Sciatic nerve (tissue), 2 donors: ENCODE data around the gene ASB18. TPM values are rescaled to one million over a fixed set of nuclear protein-coding genes. Genes with fewer than 3 reads are reported as not detected.

Experiments
- ATAC-seq: fragments of 200-7000 bp; cut with Tn5 transposase; one replicate; pipeline ENCODE4 v1.9.1; 2020; ENCODE audit warnings: mild to moderate bottlenecking, moderate library complexity
- DNase-seq: peaks from one replicate; pipeline ENCODE4 v3.0.0-alpha.2; 2020; ENCODE audit warnings: low spot score
- intact Hi-C: fragments of 100-400 bp; cut with DNase I; formaldehyde crosslinking; loops from one replicate; pipeline ENCODE4 v1.14.2; 2022
- total RNA-seq: library from RNA; stranded (reverse); fragmentation: NEBNext Ultra II Directional; extraction: Animal tissue kit (Norgen Biotek cat#: 25700); gene quantifications from one replicate; pipeline ENCODE4 v1.2.1, GENCODE V29; 2021
- donor health status: DM: no; HTN: no; CAD: no.
- donor health status: DM: no; HTN: no; CAD: no.

The ASB18 gene, protein sequence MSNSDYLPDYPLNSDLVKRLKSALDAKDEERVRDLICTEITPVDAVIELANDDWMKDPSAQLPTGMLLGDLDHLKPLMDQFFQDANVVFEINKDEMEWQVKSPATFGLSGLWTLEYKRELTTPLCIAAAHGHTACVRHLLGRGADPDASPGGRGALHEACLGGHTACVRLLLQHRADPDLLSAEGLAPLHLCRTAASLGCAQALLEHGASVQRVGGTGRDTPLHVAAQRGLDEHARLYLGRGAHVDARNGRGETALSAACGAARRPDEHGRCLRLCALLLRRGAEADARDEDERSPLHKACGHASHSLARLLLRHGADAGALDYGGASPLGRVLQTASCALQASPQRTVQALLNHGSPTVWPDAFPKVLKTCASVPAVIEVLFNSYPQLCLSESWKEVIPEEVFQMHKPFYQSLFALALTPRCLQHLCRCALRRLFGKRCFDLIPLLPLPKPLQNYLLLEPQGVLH
- total RNA-seq: not detected

GRCh38 chr2:236264256-236264655, at the start of gene ASB18:
ASB18 (minus strand) TSS chr2:236264406; CDS start chr2:236264345, 61 bp downstream.
- ATAC-seq (no peak), DNase-seq (no peak)
- intact Hi-C loops: no loop called here

DNA sequence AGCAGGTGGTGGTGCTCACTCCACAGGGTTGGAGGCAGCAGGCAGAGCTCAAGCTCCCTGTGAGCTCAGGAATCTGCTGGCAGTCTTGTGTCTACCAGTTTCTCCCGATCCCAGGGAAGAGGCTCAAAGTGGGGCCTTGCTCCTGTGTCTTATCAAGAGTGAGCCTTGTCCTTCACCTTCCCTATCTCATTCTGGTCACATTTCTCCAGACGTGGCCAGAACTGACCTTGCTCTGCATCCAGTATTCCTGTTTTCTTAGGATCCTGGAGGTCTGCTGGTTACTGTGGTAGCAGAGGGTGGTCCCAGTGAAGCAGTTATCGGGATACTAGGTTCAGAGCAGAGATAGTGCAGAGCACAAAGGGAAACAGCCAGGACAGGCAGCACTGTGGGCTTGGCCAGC, 47.1 kb upstream of the ASB18 start:
- intact Hi-C loops: no loop called here
- ATAC-seq (no peak), DNase-seq (no peak)

GRCh38 chr2:236309669-236310029, 45.4 kb upstream of the ASB18 start:
- ATAC-seq (no peak), DNase-seq (no peak)
- intact Hi-C loops: no loop called here

- no peak for DNase-seq
- intact Hi-C loops: no loop called here
- no peak for ATAC-seq
These were observed 44.9 kb upstream of the ASB18 start for GRCh38 chr2:236308855-236309668.

DNA sequence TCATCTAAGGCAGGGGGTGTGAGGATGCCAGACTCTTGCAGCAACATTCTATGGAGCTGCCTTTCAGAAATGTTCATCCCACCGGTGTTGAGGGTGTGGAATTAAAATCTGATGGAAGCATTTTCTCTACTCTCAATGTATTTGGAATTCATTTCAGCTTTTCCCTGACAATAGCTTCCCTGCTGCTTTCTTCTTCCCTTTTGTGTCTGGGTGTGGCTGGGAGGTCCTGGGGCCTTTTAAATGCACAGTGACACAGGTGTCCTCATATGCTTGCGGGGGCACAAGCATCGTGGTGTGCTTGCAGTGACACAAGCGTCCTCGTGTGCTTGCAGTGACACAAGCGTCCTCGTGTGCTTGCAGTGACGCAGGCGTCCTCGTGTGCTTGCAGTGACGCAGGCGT, 43.4 kb upstream of the ASB18 start:
- ATAC-seq: no peak

GRCh38 chr2:236306825-236307540, 42.8 kb upstream of the ASB18 start:
- DNase-seq: no peak
- ATAC-seq: no peak
- intact Hi-C loops: no loop called here

More for the DNA sequence above, 43.4 kb upstream of the ASB18 start:
- DNase-seq: no peak
- intact Hi-C loops: no loop called here

DNA sequence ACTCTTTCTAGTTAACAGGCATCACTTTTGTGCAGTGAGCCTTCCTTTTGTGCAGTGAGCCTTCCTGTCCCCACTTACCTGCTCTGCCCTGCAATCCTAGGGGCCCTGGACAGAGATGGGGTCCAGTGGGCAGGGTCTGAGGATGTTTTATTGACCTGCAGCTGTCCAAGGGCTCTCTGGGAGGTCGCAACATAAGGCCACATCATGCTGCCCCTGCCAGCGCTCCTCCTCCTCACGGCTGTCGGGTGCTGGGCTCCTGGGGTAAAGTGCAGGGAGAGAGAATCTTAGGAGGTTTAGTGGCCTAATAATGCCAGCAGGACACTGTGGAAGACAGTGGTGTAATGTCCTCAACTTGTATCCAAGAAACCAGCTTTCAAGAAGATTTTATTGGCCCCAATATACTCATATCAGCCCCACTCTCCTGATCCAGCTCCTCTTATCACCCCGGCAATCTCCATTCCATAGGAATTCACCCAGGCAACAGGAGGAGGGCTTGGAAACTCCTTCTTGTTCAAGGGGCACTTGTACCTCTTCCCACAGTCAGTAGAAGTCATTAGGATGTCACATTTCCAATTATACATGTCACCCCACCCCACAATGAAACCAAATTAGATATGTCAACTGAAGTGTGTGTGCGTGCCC, 41.9 kb upstream of the ASB18 start:
- no peak for DNase-seq
- no peak for ATAC-seq
- intact Hi-C loops: no loop called here

DNA sequence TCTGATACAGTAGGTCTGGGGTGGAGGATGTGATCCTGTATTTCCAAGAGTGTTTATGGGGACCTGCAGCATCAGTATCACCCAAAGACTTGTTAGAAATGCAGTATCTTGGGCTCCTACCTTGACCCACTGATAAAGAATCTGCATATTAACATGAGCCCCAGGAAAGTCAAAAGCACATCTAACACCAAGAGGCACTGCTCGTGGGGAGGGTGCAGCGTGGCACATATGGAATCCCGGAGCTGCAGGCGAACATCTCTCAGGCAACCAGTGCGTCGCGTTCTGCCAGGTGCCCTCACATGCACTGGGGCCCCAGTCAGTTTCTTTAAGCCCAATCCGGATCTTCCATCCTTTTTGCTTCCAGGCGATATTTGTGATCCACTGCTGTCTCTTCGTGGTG, 41.3 kb upstream of the ASB18 start:
- no peak for DNase-seq
- intact Hi-C loops: no loop called here
- ATAC-seq: no peak

- no peak for ATAC-seq
- intact Hi-C loops: no loop called here
- no peak for DNase-seq
These were observed 39.7 kb upstream of the ASB18 start for GRCh38 chr2:236303935-236304334.

GRCh38 chr2:236302555-236302954, 38.3 kb upstream of the ASB18 start:
- intact Hi-C loops: no loop called here
- ATAC-seq: no peak
- no peak for DNase-seq

DNA sequence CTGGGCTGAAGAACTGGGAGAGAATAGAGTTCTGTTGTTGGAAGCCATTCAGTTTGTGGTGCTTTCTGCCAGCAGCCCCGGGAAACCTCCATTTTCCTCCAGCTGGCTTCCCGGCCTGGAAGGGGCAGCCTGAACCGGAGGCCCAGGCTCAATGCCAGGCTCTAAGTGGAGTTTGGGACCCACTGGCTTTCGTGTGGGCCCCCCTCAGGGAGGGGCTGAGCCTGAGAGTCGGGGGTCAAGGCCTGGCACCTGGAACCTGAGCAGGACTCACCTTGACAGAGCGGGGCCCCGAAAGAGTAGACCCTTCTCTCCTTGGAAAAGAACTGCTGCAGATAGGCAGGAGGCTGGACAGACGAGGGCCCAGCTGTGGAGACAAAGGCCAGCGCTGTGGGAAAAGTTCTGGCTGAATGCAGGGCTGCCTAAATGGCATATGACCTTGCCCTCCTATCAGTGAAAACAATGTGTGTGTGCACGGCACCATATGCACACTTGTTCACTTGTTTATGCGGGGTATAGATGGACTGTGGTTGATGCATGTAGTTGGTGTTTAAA, 34.8 kb upstream of the ASB18 start:
- ATAC-seq (no peak), DNase-seq (no peak)
- intact Hi-C loops: no loop called here

DNA sequence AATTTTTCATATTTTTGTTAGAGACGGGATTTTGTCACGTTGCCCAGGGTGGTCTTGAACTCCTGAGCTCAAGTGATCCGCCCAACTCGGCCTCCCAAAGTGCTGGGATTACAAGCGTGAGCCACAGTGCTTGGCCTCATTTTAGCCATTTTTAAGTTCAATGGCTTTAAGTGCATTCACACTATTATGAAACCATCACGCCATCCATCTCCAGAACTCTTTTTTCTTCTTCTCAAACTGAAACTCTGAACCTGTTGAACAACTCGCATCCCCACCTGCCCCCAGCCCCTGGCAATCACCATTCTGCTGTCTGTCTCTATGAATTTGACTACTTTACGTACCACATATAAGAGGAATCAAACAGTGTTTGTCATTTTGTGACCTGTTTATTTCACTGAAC, 31.3 kb upstream of the ASB18 start:
- DNase-seq (no peak), ATAC-seq (no peak)
- intact Hi-C loops: no loop called here

- ATAC-seq: no peak
- no peak for DNase-seq
- intact Hi-C loops: no loop called here
These were observed 30.4 kb upstream of the ASB18 start for GRCh38 chr2:236294647-236295046.

GRCh38 chr2:236293241-236293810, 29.1 kb upstream of the ASB18 start:
- DNase-seq (no peak), ATAC-seq (no peak)
- intact Hi-C loops: no loop called here

DNA sequence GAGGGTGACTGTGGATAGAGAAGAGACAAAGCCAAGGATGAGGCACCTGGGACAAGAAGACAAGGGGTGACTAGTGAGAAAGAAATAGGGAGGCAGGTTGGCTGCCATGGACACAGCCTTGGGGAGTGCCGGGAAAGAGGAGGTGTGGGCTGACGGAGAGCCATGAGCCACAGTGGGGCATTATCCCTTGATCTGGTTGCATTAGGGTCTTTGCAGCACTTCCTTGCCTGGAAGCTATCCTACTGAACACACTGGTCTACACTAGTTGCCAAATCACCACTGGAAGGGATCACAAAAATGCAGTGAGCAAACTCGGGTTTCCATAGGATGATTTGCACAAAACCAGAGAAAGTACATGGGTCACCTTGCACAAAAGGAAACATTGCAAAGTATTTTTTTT, 27.7 kb upstream of the ASB18 start:
- intact Hi-C loops: no loop called here
- no peak for DNase-seq

DNA sequence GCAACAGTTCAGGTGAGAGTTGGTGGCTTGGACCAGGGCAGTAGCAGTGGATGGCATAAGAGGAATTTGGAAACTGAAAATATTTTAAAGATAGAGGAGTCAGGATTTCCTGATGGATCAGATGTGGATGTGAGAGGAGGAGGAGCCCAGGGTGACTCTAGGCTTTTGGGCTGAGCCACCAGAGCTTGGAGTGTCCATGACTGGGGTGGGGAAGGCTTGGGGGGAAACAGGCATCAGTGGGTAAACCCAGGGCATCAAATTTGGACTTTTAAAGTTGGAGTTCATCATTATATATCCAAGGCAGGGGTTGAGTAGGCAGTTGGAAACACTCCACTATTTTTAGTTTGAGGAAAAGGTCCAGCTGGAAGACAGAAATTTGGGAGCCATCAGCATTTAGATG, 27.3 kb upstream of the ASB18 start:
- DNase-seq (no peak), ATAC-seq (no peak)
- intact Hi-C loops: no loop called here

More for the DNA sequence above, 27.7 kb upstream of the ASB18 start:
- no peak for ATAC-seq

- intact Hi-C loops: no loop called here
- DNase-seq: no peak
- no peak for ATAC-seq
These were observed 26.7 kb upstream of the ASB18 start for GRCh38 chr2:236290742-236291425.
